ENCODE data around the gene SLC39A10.
"Not testable (repeated sequence)": the region's sequence is repeated elsewhere in the genome, so short reads cannot be mapped to it uniquely, and the experiment has no call there.

SLC39A10 gene

GRCh38 chr2:195656859-195657633, at the start of gene SLC39A10:
Gene SLC39A10 (plus strand): TSS chr2:195657226. CDS start chr2:195680043, 22,817 bp downstream.
- peak; percentile 100 for DNase-seq

GRCh38 chr2:195608768-195609454, 48.1 kb upstream of the SLC39A10 start:
- DNase-seq = no peak

- DNase-seq = no peak
These were observed 46.3 kb upstream of the SLC39A10 start for GRCh38 chr2:195610717-195611116.

- DNase-seq = no peak
These were observed 44.2 kb upstream of the SLC39A10 start for GRCh38 chr2:195612611-195613495.

GRCh38 chr2:195613922-195614321, 43.1 kb upstream of the SLC39A10 start:
- DNase-seq = no peak

GRCh38 chr2:195619590-195619989, 37.4 kb upstream of the SLC39A10 start:
- DNase-seq = no peak

GRCh38 chr2:195620501-195620900, 36.5 kb upstream of the SLC39A10 start:
- DNase-seq = no peak

GRCh38 chr2:195622966-195623365, 34.1 kb upstream of the SLC39A10 start:
- DNase-seq = no peak

- DNase-seq = no peak
These were observed 30.5 kb upstream of the SLC39A10 start for GRCh38 chr2:195626507-195626906.

- DNase-seq = no peak
These were observed 28.4 kb upstream of the SLC39A10 start for GRCh38 chr2:195628666-195629065.

- no peak for DNase-seq
These were observed 24.0 kb upstream of the SLC39A10 start for GRCh38 chr2:195632856-195633572.

GRCh38 chr2:195633573-195633870, 23.5 kb upstream of the SLC39A10 start:
- no peak for DNase-seq

GRCh38 chr2:195633974-195634373, 23.1 kb upstream of the SLC39A10 start:
- DNase-seq = no peak

- no peak for DNase-seq
These were observed 20.1 kb upstream of the SLC39A10 start for GRCh38 chr2:195636890-195637289.

GRCh38 chr2:195638750-195639149, 18.3 kb upstream of the SLC39A10 start:
- no peak for DNase-seq

- no peak for DNase-seq
These were observed 17.7 kb upstream of the SLC39A10 start for GRCh38 chr2:195639238-195639858.

- no peak for DNase-seq
These were observed 17.1 kb upstream of the SLC39A10 start for GRCh38 chr2:195639959-195640358.

- no peak for DNase-seq
These were observed 14.9 kb upstream of the SLC39A10 start for GRCh38 chr2:195642027-195642678.

- DNase-seq = no peak
These were observed 14.4 kb upstream of the SLC39A10 start for GRCh38 chr2:195642679-195643068.

GRCh38 chr2:195644708-195645107, 12.3 kb upstream of the SLC39A10 start:
- DNase-seq = not testable (repeated sequence)

GRCh38 chr2:195645413-195645812, 11.6 kb upstream of the SLC39A10 start:
- no peak for DNase-seq

GRCh38 chr2:195646424-195646823, 10.6 kb upstream of the SLC39A10 start:
- DNase-seq = no peak
